ENCODE results near the gene SCNN1G.

DNA sequence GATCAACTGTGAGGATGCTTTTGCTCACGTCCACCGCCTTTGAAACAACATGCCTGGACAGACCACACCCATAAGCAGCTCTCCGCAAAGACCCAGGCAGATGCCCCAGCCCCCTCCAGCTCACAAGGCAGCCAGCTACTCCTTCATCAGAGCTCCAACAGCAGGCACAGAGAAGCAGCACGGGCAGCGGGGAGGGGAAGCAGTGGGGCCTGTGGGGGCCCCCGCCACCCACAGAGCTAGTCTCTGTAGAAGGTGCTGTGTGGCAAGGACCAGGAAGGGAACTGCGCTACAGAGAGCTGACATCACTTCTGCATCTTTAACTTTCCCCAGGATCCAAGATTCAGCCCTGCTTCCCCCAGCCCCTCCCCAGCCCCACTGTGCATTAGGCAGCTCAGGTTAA is 10.0 kb upstream of the SCNN1G start:
- no peak for TF ChIP-seq CTCF (IDR thresholded peaks at IDR 0.05; ENCODE audit: insufficient read depth, low read length, poor library complexity, severe bottlenecking)
- no peak for TF ChIP-seq EZH2phosphoT487 (conservative IDR thresholded peaks at IDR 0.05; ENCODE audit: low read length)

All from SU-DHL-6 (cell line).